ENCODE measurements around the gene TTYH1.

Gene TTYH1

DNA sequence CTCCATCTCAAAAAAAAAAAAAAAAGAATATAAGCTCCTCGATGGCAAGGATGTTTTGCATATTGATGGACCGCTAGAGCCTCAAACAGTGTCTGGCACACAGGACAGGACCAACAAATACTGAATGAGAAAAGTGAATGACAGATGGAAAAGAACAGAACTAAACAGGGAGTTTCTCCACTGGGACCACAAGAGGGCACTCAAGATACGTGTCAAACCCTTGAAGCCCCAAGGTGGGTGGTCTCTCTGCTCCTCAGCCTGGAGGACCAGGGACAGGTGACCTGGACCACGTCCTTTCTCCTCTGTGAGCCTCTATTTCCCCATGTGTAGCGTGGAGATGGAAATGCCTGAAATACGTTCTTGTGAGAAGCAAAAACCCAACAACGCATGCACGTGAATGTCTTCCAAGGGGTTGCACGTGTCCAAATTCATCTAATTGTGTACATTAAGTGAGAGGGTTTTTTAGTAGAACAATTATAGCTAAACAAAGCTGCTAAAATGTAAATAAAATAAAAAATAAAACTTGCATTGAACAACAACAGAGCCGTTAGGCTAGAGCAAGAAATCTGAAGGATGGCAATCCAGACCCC lies 63.5 kb downstream of the TTYH1 start:
- peak; percentile 23 for DNase-seq (ENCODE audit: low read depth)
- TF ChIP-seq, protein P1, sequence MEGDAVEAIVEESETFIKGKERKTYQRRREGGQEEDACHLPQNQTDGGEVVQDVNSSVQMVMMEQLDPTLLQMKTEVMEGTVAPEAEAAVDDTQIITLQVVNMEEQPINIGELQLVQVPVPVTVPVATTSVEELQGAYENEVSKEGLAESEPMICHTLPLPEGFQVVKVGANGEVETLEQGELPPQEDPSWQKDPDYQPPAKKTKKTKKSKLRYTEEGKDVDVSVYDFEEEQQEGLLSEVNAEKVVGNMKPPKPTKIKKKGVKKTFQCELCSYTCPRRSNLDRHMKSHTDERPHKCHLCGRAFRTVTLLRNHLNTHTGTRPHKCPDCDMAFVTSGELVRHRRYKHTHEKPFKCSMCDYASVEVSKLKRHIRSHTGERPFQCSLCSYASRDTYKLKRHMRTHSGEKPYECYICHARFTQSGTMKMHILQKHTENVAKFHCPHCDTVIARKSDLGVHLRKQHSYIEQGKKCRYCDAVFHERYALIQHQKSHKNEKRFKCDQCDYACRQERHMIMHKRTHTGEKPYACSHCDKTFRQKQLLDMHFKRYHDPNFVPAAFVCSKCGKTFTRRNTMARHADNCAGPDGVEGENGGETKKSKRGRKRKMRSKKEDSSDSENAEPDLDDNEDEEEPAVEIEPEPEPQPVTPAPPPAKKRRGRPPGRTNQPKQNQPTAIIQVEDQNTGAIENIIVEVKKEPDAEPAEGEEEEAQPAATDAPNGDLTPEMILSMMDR (IDR thresholded peaks at IDR 0.05; ENCODE audit: low read depth, low read length, missing control alignments), result peak; percentile 70
- in situ Hi-C loops (cut with HindIII; ENCODE audit: low sequenced_read_pairs), result no loop called here
- H3K4me3 ChIP-seq (ENCODE audit: low read depth, low read length), result no peak overlapping the region

DNA sequence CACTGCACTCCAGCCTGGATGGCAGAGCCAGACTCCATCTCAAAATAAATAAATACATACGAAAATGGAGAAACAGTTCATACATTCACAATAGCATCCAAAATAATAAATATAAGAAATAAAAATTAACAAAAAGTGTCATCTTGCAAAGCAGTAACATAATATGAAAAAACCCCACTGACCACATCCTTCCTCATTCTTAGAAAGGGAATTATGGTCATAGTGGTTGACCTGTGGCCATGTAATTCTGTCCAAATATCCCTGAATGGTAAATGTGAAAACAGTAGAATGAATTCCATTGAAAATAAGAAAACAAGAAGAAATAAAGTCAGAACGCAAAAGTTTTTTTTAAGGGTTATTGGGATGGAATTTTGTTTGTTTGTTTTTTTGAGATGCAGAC lies 64.8 kb downstream of the TTYH1 start:
- no peak overlapping the region for H3K4me3 ChIP-seq (ENCODE audit: low read depth, low read length)
- DNase-seq (ENCODE audit: low read depth), result no peak
- TF ChIP-seq, protein P1 (IDR thresholded peaks at IDR 0.05; ENCODE audit: low read depth, low read length, missing control alignments), result no peak
- in situ Hi-C loops (cut with HindIII; ENCODE audit: low sequenced_read_pairs), result no loop called here

DNA sequence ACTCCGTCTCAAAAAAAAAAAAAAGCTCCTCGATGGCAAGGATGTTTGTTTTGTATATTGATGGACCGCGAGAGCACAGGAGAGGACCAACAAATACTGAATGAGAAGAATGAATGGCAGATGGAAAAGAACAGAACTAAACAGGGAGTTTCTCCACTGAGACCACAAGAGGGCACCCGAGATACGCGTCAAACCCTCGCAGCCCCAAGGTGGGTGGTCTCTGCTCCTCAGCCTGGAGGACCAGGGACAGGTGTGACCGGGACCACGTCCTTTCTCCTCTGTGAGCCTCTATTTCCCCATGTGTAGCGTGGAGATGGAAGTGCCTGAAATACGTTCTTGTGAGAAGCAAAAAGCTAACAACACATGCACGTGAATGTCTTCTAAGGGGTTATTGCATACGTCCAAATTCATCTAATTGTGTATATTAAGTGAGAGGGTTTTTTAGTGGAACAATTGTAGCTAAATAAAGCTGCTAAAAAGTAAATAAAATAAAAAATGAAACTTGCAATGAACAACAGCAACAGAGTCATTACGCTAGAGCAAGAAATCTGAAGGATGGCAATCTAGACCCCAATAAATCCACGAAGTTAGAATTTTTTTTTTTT lies 66.2 kb downstream of the TTYH1 start:
- DNase-seq (ENCODE audit: low read depth), result no peak
- in situ Hi-C loops (cut with HindIII; ENCODE audit: low sequenced_read_pairs), result no loop called here
- no peak overlapping the region for H3K4me3 ChIP-seq (ENCODE audit: low read depth, low read length)
- TF ChIP-seq, protein P1 (IDR thresholded peaks at IDR 0.05; ENCODE audit: low read depth, low read length, missing control alignments), result peak; percentile 78

DNA sequence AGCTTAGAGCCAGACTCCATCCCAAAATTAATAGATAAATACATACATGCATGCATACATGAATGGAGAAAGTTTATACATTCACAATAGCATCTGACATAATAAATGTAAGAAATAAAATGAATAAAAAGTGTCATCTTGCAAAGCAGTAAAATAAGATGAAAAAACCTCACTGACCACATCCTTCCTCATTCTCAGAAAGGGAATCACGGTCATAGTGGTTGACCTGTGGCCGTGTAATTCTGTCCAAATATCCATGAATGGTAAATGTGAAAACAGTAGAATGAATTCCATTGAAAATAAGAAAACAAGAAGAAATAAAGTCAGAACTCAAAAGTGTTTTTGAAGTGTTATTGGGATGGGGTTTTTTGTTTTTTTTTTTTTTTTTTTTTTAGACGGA lies 67.6 kb downstream of the TTYH1 start:
- TF ChIP-seq, protein P1 (IDR thresholded peaks at IDR 0.05; ENCODE audit: low read depth, low read length, missing control alignments), result no peak
- no peak for DNase-seq (ENCODE audit: low read depth)
- in situ Hi-C loops (cut with HindIII; ENCODE audit: low sequenced_read_pairs), result no loop called here
- no peak overlapping the region for H3K4me3 ChIP-seq (ENCODE audit: low read depth, low read length)

DNA sequence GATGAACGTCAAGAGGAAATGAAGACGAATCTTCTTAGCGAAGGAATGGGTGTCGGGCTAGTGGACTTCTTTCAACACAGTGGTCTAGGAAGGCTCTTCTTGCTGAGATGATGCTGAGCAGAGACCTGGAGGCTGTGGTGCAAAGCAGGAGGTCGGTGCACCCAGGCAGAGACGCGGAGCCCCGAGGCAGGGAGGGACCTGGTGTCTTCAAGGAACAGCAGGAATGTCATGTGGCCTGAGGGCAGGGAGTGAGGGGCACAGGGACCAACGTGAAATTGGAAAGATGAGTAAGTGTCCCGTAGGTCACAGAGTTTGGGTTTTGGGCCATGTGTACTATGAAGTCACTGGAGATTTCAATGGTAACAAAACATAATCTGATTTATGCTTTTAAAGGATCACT lies 69.2 kb downstream of the TTYH1 start:
- no peak for DNase-seq (ENCODE audit: low read depth)
- in situ Hi-C loops (cut with HindIII; ENCODE audit: low sequenced_read_pairs), result no loop called here
- H3K4me3 ChIP-seq (ENCODE audit: low read depth, low read length), result no peak overlapping the region
- TF ChIP-seq, protein P1 (IDR thresholded peaks at IDR 0.05; ENCODE audit: low read depth, low read length, missing control alignments), result no peak

DNA sequence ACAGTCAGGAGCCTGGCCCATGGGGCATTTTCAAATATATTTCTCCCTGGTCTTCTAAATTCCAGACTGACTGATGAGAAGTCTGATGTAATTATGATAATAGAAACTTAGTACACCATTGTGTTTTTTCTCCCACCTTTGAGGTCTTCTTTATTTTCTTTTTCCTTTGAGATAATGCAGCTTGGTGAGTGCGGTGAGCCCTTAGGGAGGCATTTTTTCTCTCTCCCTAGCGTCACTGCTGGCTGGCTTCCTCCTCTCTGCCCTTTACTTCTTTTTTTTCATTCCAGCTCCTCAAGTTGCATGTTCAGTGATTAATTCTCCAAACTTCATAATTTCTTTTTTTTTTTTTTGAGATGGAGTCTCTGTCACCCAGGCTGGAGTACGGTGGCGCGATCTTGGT lies 70.6 kb downstream of the TTYH1 start:
- in situ Hi-C loops (cut with HindIII; ENCODE audit: low sequenced_read_pairs), result no loop called here
- no peak overlapping the region for H3K4me3 ChIP-seq (ENCODE audit: low read depth, low read length)
- TF ChIP-seq, protein P1 (IDR thresholded peaks at IDR 0.05; ENCODE audit: low read depth, low read length, missing control alignments), result no peak
- no peak for DNase-seq (ENCODE audit: low read depth)
